OCI-LY1 (cell line): ENCODE results near the gene ANO6.

Experiments
- H2AFZ ChIP-seq: fragments of 200-600 bp; sonication (generic), shearing (Covaris generic); 2 replicates; pipeline ENCODE4 v1.6.0; 2014; ENCODE audit warnings: antibody characterized with exemption, mild to moderate bottlenecking, low read length
- H3F3A ChIP-seq: fragments of 200-600 bp; sonication (generic), shearing (Covaris generic); 2 replicates; pipeline ENCODE4 v1.6.0; 2014; ENCODE audit warnings: mild to moderate bottlenecking, antibody characterized with exemption, low read length, moderate library complexity; ENCODE audit not compliant: insufficient read depth
- H3K27ac ChIP-seq: fragments of 200-600 bp; sonication (generic); 2 replicates; pipeline ENCODE4 v1.5.1; 2014; ENCODE audit warnings: low read length, mixed run types, mild to moderate bottlenecking, low read depth; ENCODE audit not compliant: poor library complexity, severe bottlenecking
- H3K27me3 ChIP-seq: fragments of 200-600 bp; sonication (generic); 2 replicates; pipeline ENCODE4 v1.6.0; 2014; ENCODE audit warnings: antibody characterized with exemption, mild to moderate bottlenecking, low read length, moderate library complexity; ENCODE audit not compliant: insufficient read depth
- H3K36me3 ChIP-seq: fragments of 200-600 bp; sonication (generic); 2 replicates; pipeline ENCODE4 v1.6.1; 2014; ENCODE audit warnings: mild to moderate bottlenecking, antibody characterized with exemption, low read length, moderate library complexity, mixed read lengths; ENCODE audit not compliant: insufficient read depth
- H3K4me1 ChIP-seq: fragments of 200-600 bp; sonication (generic); 2 replicates; pipeline ENCODE4 v1.5.1; 2014; ENCODE audit warnings: mild to moderate bottlenecking, low read length, moderate library complexity; ENCODE audit not compliant: insufficient read depth, severe bottlenecking
- H3K4me2 ChIP-seq: fragments of 200-600 bp; sonication (generic), shearing (Covaris generic); 2 replicates; pipeline ENCODE4 v1.6.1; 2014; ENCODE audit warnings: low read length
- H3K4me3 ChIP-seq: fragments of 200-600 bp; sonication (generic); 2 replicates; pipeline ENCODE4 v1.5.1; 2014; ENCODE audit warnings: low read length, low read depth, mild to moderate bottlenecking, mixed read lengths; ENCODE audit not compliant: poor library complexity, severe bottlenecking
- H3K79me2 ChIP-seq: fragments of 200-600 bp; shearing (Covaris generic); 2 replicates; pipeline ENCODE4 v1.6.1; 2016; ENCODE audit warnings: mixed run types, low read length, mixed read lengths; ENCODE audit not compliant: insufficient read depth
- H3K9ac ChIP-seq: fragments of 200-600 bp; sonication (generic), shearing (Covaris generic); 2 replicates; pipeline ENCODE4 v1.6.1; 2014; ENCODE audit warnings: mild to moderate bottlenecking, low read length, mixed read lengths
- H3K9me2 ChIP-seq: fragments of 200-600 bp; sonication (generic), shearing (Covaris generic); 2 replicates; pipeline ENCODE4 v1.6.1; 2014; ENCODE audit warnings: low read depth, mild to moderate bottlenecking, low read length, mixed read lengths
- H3K9me3 ChIP-seq: fragments of 200-600 bp; shearing (Covaris generic); 2 replicates; pipeline ENCODE4 v1.6.1; 2014; ENCODE audit warnings: low read length, mixed read lengths
- H4K20me1 ChIP-seq: fragments of 200-600 bp; sonication (generic), shearing (Covaris generic); 2 replicates; pipeline ENCODE4 v1.6.0; 2016; ENCODE audit warnings: mild to moderate bottlenecking, low read length; ENCODE audit not compliant: insufficient read depth
- CTCF ChIP-seq: fragments of 200-600 bp; sonication (generic), shearing (Covaris generic); IDR thresholded peaks from 2 replicates; pipeline ENCODE4 v1.5.1; 2017; ENCODE audit warnings: mild to moderate bottlenecking, antibody characterized with exemption, low read length, moderate library complexity, mixed read lengths
- EZH2 ChIP-seq: fragments of 200-600 bp; sonication (generic), shearing (Covaris generic); IDR thresholded peaks from 2 replicates; pipeline ENCODE4 v1.8.0; 2017; ENCODE audit warnings: borderline replicate concordance, mixed run types, mild to moderate bottlenecking, antibody characterized with exemption, low read length, moderate library complexity, mixed read lengths

The ANO6 gene

GRCh38 chr12:45303945-45304344, 88.0 kb downstream of the ANO6 start:
- H3F3A ChIP-seq = no peaks in the 10 kb centered on the region
- H3K4me2 ChIP-seq = no peak overlapping the region
- no peak overlapping the region for H3K4me3 ChIP-seq
- no peak overlapping the region for H2AFZ ChIP-seq
- TF ChIP-seq EZH2 = no peak
- H3K9ac ChIP-seq = no peak overlapping the region
- H3K27me3 ChIP-seq = no peaks in the 10 kb centered on the region
- no peaks in the 10 kb centered on the region for H3K9me3 ChIP-seq
- H4K20me1 ChIP-seq = no peaks in the 10 kb centered on the region
- no peaks in the 10 kb centered on the region for H3K9me2 ChIP-seq
- H3K36me3 ChIP-seq = no peaks in the 10 kb centered on the region
- H3K27ac ChIP-seq = no peak overlapping the region
- no peaks in the 10 kb centered on the region for H3K4me1 ChIP-seq
- no peaks in the 10 kb centered on the region for H3K79me2 ChIP-seq

- H3K36me3 ChIP-seq = no peaks in the 10 kb centered on the region
- no peak overlapping the region for H3K4me2 ChIP-seq
- no peak overlapping the region for H2AFZ ChIP-seq
- H3K4me1 ChIP-seq = no peaks in the 10 kb centered on the region
- no peaks in the 10 kb centered on the region for H3K79me2 ChIP-seq
- H4K20me1 ChIP-seq = no peaks in the 10 kb centered on the region
- no peaks in the 10 kb centered on the region for H3F3A ChIP-seq
- H3K27me3 ChIP-seq = no peaks in the 10 kb centered on the region
- H3K9me3 ChIP-seq = no peaks in the 10 kb centered on the region
- H3K9ac ChIP-seq = no peak overlapping the region
- H3K27ac ChIP-seq = no peak overlapping the region
- no peaks in the 10 kb centered on the region for H3K9me2 ChIP-seq
- H3K4me3 ChIP-seq = no peak overlapping the region
- TF ChIP-seq EZH2 (no peak), CTCF (no peak)
These were observed 88.8 kb downstream of the ANO6 start for GRCh38 chr12:45304514-45305178.

GRCh38 chr12:45305907-45306306, 90.0 kb downstream of the ANO6 start:
- Histone ChIP-seq H3K79me2 (no peaks in the 10 kb centered on the region), H3F3A (no peaks in the 10 kb centered on the region), H2AFZ (no peak overlapping the region), H3K9ac (no peak overlapping the region), H4K20me1 (no peaks in the 10 kb centered on the region), H3K27me3 (no peaks in the 10 kb centered on the region), H3K9me3 (no peaks in the 10 kb centered on the region), H3K4me1 (no peaks in the 10 kb centered on the region), H3K4me3 (no peak overlapping the region), H3K9me2 (no peaks in the 10 kb centered on the region), H3K36me3 (no peaks in the 10 kb centered on the region), H3K27ac (no peak overlapping the region), H3K4me2 (no peak overlapping the region)
- no peak for TF ChIP-seq CTCF
- TF ChIP-seq EZH2 = no peak

- H3K79me2 ChIP-seq = no peaks in the 10 kb centered on the region
- no peaks in the 10 kb centered on the region for H3K4me1 ChIP-seq
- no peaks in the 10 kb centered on the region for H3K9me3 ChIP-seq
- H3K27me3 ChIP-seq = no peaks in the 10 kb centered on the region
- H3K27ac ChIP-seq = no peak overlapping the region
- H3K9me2 ChIP-seq = no peaks in the 10 kb centered on the region
- H3K9ac ChIP-seq = no peak overlapping the region
- H4K20me1 ChIP-seq = no peaks in the 10 kb centered on the region
- H3K4me2 ChIP-seq = no peak overlapping the region
- TF ChIP-seq EZH2 = no peak
- no peak overlapping the region for H3K4me3 ChIP-seq
- no peaks in the 10 kb centered on the region for H3K36me3 ChIP-seq
- no peak overlapping the region for H2AFZ ChIP-seq
- H3F3A ChIP-seq = no peaks in the 10 kb centered on the region
These were observed 94.1 kb downstream of the ANO6 start for GRCh38 chr12:45309836-45310626.
